Smooth muscle cell of the coronary artery (primary cell): ENCODE data around the gene NUDT16L1. TPM values are rescaled to one million over a fixed set of nuclear protein-coding genes. Genes with fewer than 3 reads are reported as not detected.

Experiments
- total RNA-seq: library from RNA; depleted of rRNA; stranded (reverse); fragments of >200 nt; gene quantifications from 2 replicates; pipeline ENCODE4 v1.2.3, GENCODE V29; 2014; ENCODE audit warnings: low replicate concordance

NUDT16L1 gene
- 17.7 and 24.3 TPM in 2 replicates for total RNA-seq

DNA sequence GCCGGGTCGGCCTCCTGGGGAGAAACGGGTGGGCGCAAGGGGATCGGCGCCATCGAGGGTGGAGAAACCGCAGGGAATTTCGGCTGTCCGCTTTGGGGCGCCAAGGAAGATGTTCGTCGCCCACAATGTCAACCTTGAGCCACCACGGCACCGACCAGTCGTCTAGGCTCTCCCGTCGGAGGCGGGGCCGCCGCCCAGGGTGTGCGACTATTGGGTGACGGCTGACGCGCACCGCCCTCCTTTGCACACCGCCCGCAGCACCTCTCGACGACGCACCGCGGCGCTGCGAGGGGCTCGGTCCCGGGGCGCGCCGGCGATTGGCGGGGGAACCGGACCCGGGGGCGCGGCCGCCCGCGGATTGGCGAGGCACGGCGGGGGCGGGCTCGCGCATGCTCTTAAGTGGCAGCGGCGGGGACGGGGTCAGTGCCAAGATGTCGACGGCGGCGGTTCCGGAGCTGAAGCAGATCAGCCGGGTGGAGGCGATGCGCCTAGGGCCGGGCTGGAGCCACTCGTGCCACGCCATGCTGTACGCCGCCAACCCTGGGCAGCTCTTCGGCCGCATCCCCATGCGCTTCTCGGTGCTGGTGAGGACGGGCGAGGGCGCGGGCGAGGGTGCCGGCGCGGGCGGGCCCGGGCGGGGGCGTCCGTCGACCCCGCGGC is at the start of gene NUDT16L1:
NUDT16L1 (plus strand) TSS at position 267 of the 660 bp plus-strand sequence; CDS start at position 432, 165 bp downstream.

DNA sequence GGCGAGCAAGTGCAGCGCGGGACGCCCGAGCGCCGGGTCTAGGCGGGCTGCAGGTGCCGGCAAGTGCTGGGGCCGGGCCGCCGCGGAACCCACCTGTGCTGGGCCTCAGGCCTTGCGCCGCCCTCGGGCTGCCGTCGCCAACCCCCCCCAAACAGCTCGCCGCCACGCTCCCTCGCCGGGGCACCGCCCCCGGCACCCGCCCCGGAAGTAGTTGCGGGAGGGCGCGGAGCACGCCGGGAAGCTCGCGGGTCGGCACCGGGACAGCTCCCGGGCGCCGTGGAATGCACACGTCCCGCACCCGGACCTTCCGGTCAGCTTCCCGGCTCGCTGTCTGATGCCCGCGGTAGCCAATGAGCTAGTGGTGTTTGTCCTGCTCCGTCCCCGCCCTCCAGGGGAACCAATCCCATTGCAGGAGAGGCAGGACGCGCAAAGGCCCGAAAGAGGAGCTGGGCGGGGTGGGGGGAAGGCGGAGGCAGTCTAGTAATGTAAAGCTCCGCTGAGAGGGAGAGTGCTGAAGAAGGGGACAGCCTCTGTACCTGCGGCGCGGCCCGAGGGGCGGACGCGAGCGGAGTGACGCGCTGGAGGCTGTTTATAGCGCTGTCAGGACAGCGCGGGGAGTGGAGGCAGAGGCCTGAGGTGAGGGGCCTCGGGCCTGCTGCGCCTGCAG is 40.8 kb downstream of the NUDT16L1 start, which contains the start of the genes ANKS3 and DNAAF8:
ANKS3 (minus strand) TSS at position 209 of the 667 bp plus-strand sequence. CDS start 4,122 bp downstream, outside the sequence.
DNAAF8 (plus strand) TSS at position 475 of the 667 bp plus-strand sequence. CDS start 1,978 bp downstream, outside the sequence.

Other genes starting within 250 kb of the NUDT16L1 start
- gene NMRAL1, start 218.9 kb upstream of the NUDT16L1 start, total RNA-seq = 64.0 and 65.9 TPM in 2 replicates
- 33.6 and 70.6 TPM in 2 replicates for gene HMOX2, start 217.2 kb upstream of the NUDT16L1 start, total RNA-seq
- gene CDIP1, start 154.8 kb upstream of the NUDT16L1 start, total RNA-seq = 6.6 and 7.2 TPM in 2 replicates
- under 0.01 TPM in 1 of 2 replicates, not detected in the other for gene C16orf96, start 137.2 kb upstream of the NUDT16L1 start, total RNA-seq
- gene UBALD1, start 78.7 kb upstream of the NUDT16L1 start, total RNA-seq = 3.2 and 7.1 TPM in 2 replicates
- gene MGRN1, start 68.7 kb upstream of the NUDT16L1 start, total RNA-seq = 20.6 and 25.4 TPM in 2 replicates
- gene ANKS3, start 40.7 kb downstream of the NUDT16L1 start, total RNA-seq = 27.2 and 30.7 TPM in 2 replicates
- 0.47 and 1.1 TPM in 2 replicates for gene DNAAF8, start 41.0 kb downstream of the NUDT16L1 start, total RNA-seq
- gene ZNF500, start 73.6 kb downstream of the NUDT16L1 start, total RNA-seq = 4.7 and 5.6 TPM in 2 replicates
- not detected in 2 replicates for gene SEPTIN12, start 94.8 kb downstream of the NUDT16L1 start, total RNA-seq
- not detected in 2 replicates for gene SMIM22, start 101.8 kb downstream of the NUDT16L1 start, total RNA-seq
- 8.3 and 16.6 TPM in 2 replicates for gene ROGDI, start 109.1 kb downstream of the NUDT16L1 start, total RNA-seq
- 33.1 and 35.6 TPM in 2 replicates for gene GLYR1, start 153.7 kb downstream of the NUDT16L1 start, total RNA-seq
- gene UBN1, start 153.9 kb downstream of the NUDT16L1 start, total RNA-seq = 11.4 and 17.8 TPM in 2 replicates
- gene PPL, start 243.6 kb downstream of the NUDT16L1 start, total RNA-seq = 0.68 and 201 TPM in 2 replicates